HG02973 (cell line): ENCODE results near the gene MOGAT3.
A peak's percentile ranks its signal among the peaks of the same experiment; 100 is the strongest.

Experiments used
- ATAC-seq: cut with Tn5 transposase; IDR thresholded peaks from one replicate; pipeline ENCODE4 v1.9.1; 2021; ENCODE audit warnings: moderate library complexity; ENCODE audit not compliant: unreplicated experiment

The MOGAT3 gene

GRCh38 chr7:101200862-101201599 lies at the start of gene MOGAT3:
TSS of gene MOGAT3 (minus strand) at chr7:101201036. CDS start at chr7:101200854, 182 bp downstream.
- ATAC-seq = no peak

GRCh38 chr7:101250324-101250723 lies 49.5 kb upstream of the MOGAT3 start:
- ATAC-seq = no peak

GRCh38 chr7:101248276-101248675 lies 47.4 kb upstream of the MOGAT3 start:
- no peak for ATAC-seq

GRCh38 chr7:101245147-101245668 lies 44.4 kb upstream of the MOGAT3 start:
- no peak for ATAC-seq

- ATAC-seq = peak; percentile 87
These were observed 43.7 kb upstream of the MOGAT3 start, which contains the start of gene FIS1 for GRCh38 chr7:101244375-101245146. TSS of gene FIS1 (minus strand) at chr7:101245081. CDS start at chr7:101245004, 77 bp downstream.

GRCh38 chr7:101243646-101244374 lies 43.0 kb upstream of the MOGAT3 start:
- no peak for ATAC-seq

GRCh38 chr7:101241443-101242349 lies 40.9 kb upstream of the MOGAT3 start:
- ATAC-seq = no peak

GRCh38 chr7:101241015-101241363 lies 40.2 kb upstream of the MOGAT3 start:
- no peak for ATAC-seq

- ATAC-seq = no peak
These were observed 39.6 kb upstream of the MOGAT3 start for GRCh38 chr7:101240226-101241014.

GRCh38 chr7:101239951-101240220 lies 39.0 kb upstream of the MOGAT3 start:
- ATAC-seq = no peak

- no peak for ATAC-seq
These were observed 38.5 kb upstream of the MOGAT3 start for GRCh38 chr7:101239191-101239950.

- ATAC-seq = no peak
These were observed 37.7 kb upstream of the MOGAT3 start for GRCh38 chr7:101238226-101239182.

GRCh38 chr7:101237206-101238067 lies 36.6 kb upstream of the MOGAT3 start, which contains the start of gene CLDN15:
TSS of gene CLDN15 (minus strand) at chr7:101237802. CDS start at chr7:101237581, 221 bp downstream.
- no peak for ATAC-seq

- ATAC-seq = no peak
These were observed 35.5 kb upstream of the MOGAT3 start for GRCh38 chr7:101236292-101236835.

- ATAC-seq = no peak
These were observed 34.7 kb upstream of the MOGAT3 start for GRCh38 chr7:101235522-101235921.

- no peak for ATAC-seq
These were observed 34.2 kb upstream of the MOGAT3 start for GRCh38 chr7:101235050-101235449.

- ATAC-seq = no peak
These were observed 33.8 kb upstream of the MOGAT3 start for GRCh38 chr7:101234636-101235035.
